Measurements from ENCODE around the gene TUBB2B.
A peak's percentile ranks its signal among the peaks of the same experiment; 100 is the strongest.
"Not testable (repeated sequence)": the region's sequence is repeated elsewhere in the genome, so short reads cannot be mapped to it uniquely, and the experiment has no call there.

The TUBB2B gene

DNA sequence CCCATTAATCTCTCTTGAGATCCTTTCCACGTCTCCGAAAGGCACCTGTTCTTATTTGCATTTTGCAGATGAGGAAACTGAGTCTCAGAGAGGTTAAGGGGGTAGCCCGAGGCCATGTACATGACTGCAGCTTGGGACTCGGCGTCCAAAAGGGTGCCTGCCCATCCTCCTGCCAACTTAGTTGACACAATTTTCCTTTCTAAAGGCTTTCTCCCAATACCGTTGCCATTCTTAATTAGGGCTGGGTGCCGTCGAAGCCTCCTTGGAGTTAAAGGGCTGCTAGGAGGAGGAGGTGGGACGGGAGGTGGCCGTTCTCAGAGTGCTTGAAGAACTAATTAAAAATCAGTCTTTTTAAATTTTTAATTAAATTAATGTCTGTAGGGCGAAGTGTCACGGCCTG, 30.7 kb upstream of the TUBB2B start:
- no peak for DNase-seq (ENCODE audit: low spot score)

DNA sequence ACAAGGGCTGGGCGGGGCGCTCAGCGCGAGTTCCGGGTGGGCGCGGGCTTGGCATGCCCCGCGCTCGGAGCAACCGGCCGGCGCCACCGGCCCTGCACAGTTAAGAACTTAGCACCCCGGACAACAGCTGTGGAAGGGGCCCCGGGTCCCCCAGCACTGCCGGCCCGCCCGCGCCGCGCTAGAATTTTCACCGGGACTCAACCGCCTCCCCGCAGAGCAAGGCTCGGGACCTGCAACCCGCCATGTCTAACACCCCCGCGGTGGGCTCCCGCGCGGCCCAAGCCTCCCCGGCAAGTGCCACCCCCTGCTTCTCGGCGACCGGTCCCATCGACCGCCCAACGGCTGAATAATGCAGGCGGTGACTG, 26.1 kb upstream of the TUBB2B start:
- no peak for DNase-seq (ENCODE audit: low spot score)

DNA sequence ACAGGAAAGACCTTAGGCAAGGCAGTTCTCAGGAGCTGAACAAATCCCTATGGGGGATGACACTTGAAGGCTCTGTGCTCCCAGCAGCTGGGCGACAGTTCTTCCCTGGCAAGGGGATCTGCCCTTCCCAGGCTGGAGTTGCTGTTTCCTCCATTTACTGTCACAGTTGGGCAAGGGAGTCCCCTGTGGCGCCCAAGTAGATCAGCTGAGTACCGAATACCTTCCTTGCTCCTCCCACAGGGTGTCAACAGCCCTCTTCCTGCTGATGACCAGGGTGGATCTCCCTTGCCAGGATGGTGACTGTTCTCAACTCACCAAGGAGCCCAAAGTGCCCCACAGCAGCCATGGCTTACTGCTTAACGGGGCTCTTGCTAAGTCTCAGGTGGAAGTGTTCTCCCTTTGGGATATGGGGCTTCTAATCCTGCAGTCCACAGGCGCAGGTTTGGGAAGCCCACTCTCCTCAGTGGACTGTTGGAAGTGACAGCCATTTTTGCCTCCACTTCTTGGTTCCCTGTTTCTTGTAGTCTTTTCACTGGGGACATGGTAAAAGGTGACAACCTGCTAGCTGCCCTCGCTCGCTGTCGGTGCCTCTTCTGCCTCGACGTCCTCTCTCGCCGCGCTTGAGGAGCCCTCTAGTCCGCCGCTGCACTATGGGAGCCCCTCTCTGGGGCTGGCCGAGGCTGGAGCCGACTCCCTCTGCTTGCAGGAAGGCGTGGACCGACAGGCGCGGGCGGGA, 25.6 kb upstream of the TUBB2B start:
- DNase-seq (ENCODE audit: low spot score): no peak

DNA sequence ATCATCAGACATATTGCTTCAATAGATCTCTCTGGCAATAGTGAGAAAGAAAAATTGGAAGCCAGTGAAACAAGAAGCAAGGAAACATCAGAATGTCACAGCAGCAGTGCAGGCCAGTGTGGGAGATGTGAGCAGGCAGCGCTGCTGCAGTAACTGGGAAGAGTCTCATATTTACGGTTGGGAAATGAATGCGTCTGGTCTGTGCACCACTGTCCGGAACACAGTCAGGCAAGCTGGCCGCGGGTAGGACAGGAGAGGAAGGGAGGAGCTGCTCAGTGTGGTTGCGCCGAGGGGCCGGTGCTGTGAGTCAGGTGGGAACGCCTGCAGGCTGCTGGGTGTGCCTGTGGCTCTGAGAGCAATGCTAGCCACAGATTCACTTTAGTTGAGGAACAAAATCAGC, 24.9 kb upstream of the TUBB2B start:
- DNase-seq (ENCODE audit: low spot score): no peak

DNA sequence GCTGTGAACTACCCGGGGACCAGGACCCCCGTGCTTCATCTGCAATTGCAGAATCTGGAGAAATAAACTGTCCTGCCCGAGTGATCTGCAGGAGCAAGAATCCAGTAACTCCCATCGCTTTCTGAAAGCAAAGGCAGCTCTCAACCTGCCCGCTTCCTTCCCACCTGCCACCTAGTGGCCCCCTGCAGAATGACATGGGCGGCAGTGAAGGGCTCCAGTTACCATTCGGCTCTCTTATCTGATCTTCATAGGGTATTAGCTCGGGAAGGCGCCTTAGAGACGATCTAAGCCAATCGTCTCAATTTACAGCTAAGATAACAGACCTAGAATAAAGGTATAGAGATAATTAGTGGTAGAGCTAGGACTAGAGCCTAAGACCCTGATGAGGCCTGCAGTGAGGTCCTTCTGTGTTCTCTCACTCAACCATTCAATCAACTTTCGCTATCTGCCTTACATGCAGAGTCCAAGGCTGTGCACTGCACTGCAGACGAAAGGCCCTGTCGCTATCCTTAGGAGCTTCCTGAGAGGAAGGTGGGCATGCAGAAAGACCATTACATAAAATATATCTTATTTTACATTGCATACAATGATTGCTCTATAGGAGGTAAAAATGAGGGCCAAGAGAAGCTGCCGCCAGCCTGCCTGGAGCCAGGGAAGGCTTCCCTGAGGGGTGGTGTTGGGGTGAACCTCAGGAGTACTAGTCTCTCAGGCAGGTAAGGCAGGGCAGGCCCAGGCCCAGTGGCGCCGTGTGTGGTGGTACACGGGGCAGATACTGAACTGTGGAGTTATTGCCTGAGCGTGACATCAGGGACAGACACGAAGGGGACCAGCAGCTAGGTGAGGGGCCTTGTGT, 24.2 kb upstream of the TUBB2B start:
- DNase-seq (ENCODE audit: low spot score): peak; percentile 94

DNA sequence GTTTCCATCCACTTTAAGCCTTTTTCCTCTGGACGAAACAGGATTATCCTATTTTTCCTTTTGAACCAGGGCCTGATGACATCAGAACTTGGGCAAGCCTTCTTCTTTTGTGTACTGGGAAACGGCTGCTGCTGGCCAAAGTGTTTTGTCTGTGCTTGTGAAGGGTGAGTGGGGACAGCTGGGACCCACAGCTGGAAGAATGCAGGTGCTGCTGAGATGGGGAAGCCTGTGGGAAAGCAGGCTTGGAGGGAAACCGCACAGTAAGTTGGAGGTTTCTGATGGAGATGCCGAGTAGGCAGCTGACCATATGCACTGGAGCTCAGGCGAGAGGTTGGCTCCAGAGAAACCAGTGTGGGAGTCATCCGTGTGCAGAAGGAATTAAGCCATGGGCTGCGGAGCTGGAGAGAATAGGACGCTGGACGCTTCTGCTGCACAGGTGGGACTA, 22.8 kb upstream of the TUBB2B start:
- no peak for DNase-seq (ENCODE audit: low spot score)

DNA sequence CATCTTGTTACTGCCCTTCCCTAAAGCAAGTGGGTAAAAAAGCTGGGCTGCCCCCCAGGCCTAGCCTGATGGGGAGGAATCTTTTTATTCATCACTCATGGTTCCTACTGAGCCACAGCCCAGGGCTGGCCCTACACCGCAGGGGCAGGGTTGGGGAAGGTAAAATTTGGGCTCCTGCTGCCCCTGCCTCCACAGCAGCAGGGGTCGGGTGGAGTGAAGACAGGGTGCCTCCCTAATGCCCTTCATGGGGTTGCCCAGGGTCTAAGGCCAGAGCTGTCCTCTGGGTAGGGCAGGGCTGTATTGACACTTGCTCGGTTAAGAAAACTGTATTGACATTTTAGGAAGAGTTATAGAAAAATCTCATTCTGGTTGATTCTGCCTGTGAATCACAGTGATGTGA, 22.4 kb upstream of the TUBB2B start:
- DNase-seq (ENCODE audit: low spot score): no peak

DNA sequence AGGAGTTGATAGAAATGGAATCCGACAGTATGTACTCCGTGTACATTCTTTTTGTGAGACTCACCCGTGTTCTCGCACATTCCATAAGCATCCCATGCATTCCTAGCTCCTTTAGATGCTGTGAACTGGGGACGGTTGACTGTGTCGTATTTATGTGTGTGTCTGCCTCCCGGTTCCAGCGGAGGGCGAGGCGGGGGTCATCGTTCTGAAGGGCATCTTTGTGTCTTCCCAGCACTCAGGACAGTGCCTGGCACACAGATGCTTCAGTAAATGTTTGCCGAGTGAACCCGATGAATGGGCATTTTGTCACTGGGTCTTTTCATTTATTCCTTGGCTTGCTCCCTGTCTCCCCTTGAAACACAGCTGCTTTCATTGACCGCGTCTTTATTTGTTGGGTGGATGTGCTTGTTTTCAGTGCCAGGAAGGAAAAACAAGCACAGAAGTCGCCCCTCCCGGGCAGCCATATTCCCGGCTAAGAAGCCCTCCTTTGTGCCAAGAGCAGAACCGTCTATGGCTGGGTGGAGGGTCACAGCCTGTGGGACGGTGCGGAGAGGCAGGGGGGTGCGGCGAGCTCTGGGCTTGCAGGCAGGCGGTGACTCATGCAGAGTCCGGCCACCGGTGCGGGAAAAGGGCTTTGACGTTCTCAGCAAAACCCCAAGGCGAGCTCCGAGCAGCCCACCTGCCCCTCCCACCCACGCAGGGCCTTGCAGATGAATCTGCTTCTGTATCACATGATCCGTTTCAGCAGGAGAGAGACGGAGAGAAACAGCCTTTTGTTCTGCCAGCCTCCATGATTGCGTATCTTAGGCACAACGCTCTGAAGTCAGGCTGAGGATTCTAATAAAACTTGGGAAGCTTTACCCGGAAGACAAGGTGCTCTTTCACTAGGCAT, 20.0 kb upstream of the TUBB2B start:
- no peak for DNase-seq (ENCODE audit: low spot score)

DNA sequence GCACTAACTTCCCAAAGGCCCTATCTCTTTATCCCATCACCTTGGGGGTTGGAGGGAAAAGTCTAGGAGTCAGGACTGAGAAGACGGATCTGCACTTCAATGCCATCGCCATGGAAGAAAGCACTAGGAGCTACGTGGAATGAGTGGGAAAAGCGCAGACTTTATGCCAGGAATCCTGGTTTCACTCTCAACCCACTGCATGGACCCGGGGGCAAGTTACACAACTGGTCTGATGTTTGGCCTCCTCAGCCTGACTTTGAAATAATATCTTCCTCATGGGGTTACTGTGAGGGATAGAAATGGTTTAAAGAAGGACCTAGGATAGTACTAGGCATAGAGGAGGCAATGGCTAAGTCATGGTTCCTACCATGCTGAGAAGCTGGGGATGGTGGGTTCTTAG, 17.8 kb upstream of the TUBB2B start:
- DNase-seq (ENCODE audit: low spot score): no peak

DNA sequence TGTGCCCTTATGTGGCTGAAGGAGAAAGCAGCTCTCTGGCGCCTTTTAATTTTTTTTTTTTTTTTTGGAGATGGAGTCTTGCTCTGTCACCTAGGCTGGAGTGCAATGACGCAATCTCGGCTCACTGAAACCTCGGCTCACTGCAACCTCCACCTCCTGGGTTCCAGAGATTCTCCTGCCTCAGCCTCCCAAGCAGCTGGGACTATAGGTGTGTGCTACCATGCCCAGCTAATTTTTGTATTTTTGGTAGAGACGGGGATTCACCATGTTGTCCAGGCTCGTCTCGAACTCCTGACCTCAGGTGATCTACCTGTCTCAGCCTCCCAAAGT, 17.3 kb upstream of the TUBB2B start:
- not testable (repeated sequence) for DNase-seq (ENCODE audit: low spot score)

DNA sequence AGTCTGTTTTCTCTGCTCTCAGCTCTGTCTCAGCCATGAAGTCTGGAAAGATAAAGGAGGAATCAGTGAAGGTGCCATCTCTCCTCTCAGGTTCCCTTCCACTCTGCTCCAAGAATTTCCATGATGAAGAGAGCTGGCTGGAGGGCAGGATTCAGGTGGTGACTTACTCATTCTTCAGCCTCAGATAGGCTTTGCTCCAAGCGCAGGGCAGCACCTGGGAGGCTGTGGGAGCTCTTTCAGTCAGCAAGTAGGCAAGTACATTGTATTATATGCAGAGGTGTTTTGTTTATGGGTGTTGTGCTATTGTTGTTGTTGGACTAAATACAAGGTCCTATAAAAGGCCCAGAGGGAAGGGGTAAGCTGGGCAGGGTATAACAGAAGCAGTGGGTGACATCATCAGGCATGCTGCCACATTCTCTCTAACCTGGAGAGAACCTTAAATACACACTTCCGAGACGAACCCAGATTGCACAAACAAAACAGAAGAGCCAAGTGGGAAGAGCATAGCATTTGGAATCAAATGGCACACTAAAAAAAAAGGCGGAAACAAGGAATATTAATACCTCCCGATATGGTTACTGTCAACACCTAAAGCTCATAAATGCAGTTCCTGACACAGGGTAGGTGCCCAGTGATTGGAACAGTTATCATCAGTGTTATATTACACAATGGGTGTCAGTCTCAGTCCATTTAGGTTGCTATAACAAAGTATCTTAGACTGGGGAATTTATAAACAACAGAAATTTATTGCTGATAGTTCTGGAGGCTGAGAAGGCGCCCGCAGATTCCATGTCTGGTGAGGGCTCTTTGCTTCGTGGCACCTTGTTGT, 16.8 kb upstream of the TUBB2B start:
- no peak for DNase-seq (ENCODE audit: low spot score)

DNA sequence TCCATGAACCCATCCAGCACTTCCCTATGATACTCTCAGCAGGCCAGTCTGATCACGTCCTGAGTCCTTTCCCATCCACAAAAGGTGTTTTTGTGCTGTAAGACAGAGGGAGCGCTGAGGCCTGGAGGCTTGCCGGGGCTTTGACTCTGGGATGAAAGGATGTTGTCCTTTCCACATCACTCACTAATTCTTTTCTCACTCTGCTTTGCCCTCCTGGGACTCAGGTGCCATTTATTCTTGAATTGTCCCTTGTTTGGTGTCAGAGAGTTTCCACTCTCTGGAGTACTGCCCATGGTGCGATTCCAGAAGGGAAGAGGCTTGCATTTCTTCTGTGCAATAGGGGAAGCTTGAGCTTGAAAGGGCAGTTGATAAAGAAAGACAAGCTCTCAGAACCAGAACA, 15.3 kb upstream of the TUBB2B start:
- DNase-seq (ENCODE audit: low spot score): no peak

DNA sequence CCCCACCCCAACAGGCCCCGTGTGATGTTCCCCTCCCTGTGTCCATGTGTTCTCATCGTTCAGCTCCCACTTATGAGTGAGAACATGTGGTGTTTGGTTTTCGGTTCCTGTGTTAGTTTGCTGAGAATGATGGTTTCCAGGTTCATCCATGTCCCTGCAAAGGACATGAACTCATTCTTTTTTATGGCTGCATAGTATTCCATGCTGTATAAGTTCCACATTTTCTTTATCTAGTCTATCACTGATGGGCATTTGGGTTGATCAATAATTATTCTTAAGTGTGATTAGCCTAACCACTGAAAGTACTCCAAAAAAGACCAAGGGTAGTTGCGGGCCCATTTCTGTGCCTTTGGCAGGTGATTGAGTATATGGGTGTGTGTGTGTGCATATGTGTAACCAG, 14.3 kb upstream of the TUBB2B start:
- DNase-seq (ENCODE audit: low spot score): not testable (repeated sequence)

DNA sequence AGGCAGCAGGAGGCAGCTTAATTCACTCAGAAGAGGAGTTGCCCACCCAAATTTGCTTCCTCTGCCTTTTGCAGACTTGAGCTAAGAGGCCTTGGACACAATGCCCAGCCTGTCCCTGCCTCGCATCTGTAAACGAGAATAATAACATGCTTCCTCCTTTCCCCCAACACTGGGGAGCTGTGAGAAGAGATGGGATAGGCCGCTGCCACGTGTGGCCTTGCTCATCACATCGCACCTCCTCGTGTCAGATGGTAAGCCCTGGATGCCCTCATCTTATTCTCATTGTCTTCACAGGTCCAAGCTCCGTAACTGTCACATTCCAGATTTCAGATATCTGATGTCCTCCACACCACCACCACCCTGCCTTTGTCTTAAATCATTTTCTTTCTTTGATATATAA, 13.1 kb upstream of the TUBB2B start:
- DNase-seq (ENCODE audit: low spot score): no peak

DNA sequence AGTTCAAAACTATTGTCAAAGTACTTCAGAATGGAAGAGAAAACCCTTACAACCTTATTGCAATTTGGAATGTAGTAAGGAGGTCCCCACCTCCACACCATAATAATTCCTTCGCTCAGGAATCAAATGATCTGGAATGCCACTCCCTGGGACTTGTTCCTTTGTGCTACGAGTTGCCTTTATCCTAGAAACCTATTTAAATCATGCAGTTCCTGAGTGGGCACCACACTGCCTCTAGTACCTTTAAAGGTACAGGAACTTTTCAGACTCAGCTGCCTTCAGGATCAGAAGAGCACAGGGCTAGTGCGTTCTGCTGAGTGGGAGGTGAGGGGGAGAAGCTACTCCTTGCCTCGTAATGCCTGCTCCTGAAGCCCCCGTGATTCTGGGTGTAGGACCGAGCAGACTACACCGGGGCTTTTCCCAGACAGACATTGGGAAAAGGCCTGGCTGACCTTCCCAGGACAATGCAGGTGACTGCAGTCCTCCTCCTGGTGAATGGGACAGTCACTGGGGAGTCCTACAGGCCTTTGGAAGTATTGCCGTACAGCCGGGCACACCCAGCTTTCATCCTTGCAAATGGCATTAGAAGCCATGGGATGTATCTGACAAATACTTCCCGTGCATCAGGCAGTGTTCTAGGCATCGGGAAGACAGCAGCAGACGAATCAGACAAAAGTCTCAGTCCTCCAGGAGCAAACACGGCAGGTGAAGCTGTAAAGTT, 11.8 kb upstream of the TUBB2B start:
- DNase-seq (ENCODE audit: low spot score): peak; percentile 62

DNA sequence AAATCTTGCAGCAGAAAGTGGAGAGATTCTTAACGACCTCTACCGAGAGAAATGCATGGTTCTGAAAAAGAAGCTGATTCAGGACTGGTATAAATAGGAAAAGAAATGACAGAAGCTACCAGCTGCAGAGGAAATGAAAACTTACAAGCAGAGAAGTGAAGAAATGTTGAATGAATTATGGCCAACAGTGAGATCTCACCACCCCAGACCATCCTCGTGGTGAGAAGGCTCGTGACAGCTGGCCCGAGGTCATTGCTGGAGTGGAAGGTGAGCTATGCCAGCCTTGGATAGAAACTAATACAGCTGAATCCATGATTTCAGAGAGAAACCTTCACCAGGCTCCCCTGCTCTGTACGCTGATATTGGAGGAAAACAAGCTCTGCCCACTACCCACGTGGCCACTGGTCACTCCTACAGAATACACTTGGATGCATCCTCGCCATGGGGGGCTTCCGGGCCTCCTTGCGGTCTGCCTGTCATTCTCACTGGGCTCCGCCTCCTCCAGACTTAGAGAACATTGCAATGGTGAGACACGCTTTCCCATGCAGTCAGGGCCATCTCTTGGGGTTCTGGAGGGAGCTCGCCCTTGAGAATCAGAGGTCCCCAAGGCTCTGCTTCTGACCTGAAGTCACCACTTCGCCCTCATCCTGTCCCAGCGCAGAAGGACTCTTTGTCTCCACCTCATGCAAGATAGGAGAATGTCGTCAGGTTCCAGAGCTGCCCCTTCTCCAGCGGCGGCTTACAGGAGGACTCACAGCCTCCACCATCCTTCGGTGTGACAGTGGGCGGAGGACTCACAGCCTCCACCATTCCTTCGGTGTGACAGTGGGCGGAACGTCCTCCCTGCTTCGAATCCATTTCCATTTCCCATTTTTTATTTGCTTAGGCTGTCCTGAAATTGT, 10.6 kb upstream of the TUBB2B start:
- no peak for DNase-seq (ENCODE audit: low spot score)

DNA sequence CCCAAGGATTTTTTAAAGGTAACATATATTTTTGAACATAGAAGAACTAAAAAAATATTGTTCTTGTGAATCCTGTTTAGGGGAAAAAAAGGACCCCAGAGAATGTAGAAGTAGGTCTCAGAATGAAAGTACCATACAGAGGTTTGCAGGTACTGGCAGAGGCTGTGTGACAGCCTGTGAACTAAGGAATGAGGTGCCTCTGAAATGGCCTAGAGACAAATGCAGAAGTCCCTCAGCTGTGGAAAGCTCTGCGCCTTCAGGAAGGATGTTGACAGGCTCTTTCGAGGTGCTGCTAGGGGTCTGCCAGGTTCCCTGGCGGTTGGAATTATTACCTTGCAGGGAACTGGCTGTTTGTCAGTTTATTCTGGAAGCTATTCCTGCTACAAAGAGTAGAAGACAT, 8.6 kb upstream of the TUBB2B start:
- no peak for DNase-seq (ENCODE audit: low spot score)

DNA sequence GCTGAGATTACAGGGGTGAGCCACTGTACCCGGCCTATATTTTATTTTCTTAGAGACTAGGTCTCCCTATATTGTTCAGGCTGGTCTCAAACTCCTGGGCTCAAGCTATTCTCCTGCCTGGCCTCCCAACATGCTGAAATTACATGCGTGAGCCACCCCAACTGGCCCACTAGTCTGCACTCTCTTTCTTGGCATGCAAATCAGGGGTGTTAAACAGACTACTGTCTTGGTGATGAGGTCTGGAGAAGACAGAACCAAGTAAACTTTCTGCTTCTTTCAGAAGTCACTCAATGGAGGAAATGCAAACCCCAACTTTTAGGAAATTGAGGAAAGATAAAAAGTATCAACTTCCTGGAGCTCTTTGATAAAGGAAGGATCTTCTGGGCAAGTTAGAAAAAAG, 8.0 kb upstream of the TUBB2B start:
- no peak for DNase-seq (ENCODE audit: low spot score)

DNA sequence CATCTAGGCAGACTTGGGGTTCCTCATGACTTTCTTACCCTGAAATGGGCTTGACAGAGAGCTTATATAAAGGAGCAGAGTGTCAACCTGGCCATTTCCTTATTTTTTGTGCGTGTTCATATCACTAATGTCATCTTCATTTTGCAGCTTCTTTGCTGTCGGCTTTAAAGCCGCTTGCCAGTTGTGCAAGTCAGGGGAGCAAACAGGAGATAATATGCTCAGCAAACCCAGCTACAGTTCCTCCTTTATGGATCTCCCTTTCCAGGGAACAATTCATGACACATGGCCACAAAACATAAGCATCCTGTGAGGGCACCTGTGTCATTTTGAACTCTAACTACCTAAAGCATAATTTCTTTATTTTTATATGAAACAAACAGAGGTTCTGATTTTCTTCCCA, 6.5 kb upstream of the TUBB2B start:
- no peak for DNase-seq (ENCODE audit: low spot score)

DNA sequence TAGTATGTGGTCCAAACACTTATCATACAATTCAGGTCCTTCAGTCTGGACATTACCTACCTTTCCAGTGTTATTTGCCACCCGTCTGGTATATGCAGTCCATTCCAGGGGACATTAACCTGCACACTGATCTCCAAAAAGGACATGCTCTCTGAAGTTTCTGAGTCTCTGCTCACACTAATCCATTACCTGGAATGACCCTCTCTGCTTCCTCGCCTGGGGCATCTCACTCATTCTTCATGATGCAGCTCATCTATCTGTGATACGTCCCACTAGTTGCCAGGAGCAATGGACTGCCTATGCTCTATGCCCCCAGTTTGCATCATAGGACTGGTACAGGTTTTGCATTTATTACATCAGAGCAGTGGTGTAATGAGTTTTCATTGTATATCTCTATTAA, 5.9 kb upstream of the TUBB2B start:
- DNase-seq (ENCODE audit: low spot score): no peak

Data from D341Med (cell line).